NT2/D1 (cell line): ENCODE data around the gene TTLL5.

ENCODE experiments used
- DNase-seq: peaks from one replicate; pipeline ENCODE4 v3.0.0-alpha.2; 2011; ENCODE audit warnings: low read depth, low spot score
- H3K27me3 ChIP-seq: 2 replicates; pipeline ENCODE4 v1.6.0; 2011; ENCODE audit warnings: mild to moderate bottlenecking; ENCODE audit not compliant: insufficient read length, insufficient read depth
- H3K36me3 ChIP-seq: 2 replicates; pipeline ENCODE4 v1.6.1; 2011; ENCODE audit warnings: mild to moderate bottlenecking, low read length, mixed read lengths; ENCODE audit not compliant: insufficient read depth, insufficient read length
- H3K4me1 ChIP-seq: 2 replicates; pipeline ENCODE4 v1.5.1; 2011; ENCODE audit not compliant: insufficient read depth, insufficient read length
- H3K4me3 ChIP-seq: 2 replicates; pipeline ENCODE4 v1.5.1; 2011; ENCODE audit warnings: low read depth; ENCODE audit not compliant: insufficient read length
- H3K9ac ChIP-seq: 2 replicates; pipeline ENCODE4 v1.6.0; 2011; ENCODE audit warnings: low read depth; ENCODE audit not compliant: insufficient read length
- H3K9me3 ChIP-seq: 2 replicates; pipeline ENCODE4 v1.5.1; 2011; ENCODE audit warnings: mild to moderate bottlenecking, low read length; ENCODE audit not compliant: insufficient read depth
- SUZ12 ChIP-seq: IDR thresholded peaks from 2 replicates; pipeline ENCODE4 v1.6.1; 2011; ENCODE audit not compliant: insufficient read length, insufficient read depth; ENCODE audit errors: extremely low read depth
- YY1 ChIP-seq: IDR thresholded peaks from 2 replicates; pipeline ENCODE4 v1.6.1; 2011; ENCODE audit not compliant: insufficient read length, insufficient read depth
- ZNF274 ChIP-seq: IDR thresholded peaks from 2 replicates; pipeline ENCODE4 v1.6.1; 2011; ENCODE audit warnings: mild to moderate bottlenecking, low read depth, low read length

Gene TTLL5

GRCh38 chr14:75803765-75804164, 142.7 kb downstream of the TTLL5 start:
- H3K9me3 ChIP-seq, result peaks cover 8% of the 10 kb centered on the region; the same call in 1 of the 2 replicates
- H3K36me3 ChIP-seq, result peaks cover 4% of the 10 kb centered on the region
- no peaks in the 10 kb centered on the region for H3K4me1 ChIP-seq
- no peak for DNase-seq
- H3K9ac ChIP-seq, result no peak overlapping the region
- no peaks in the 10 kb centered on the region for H3K27me3 ChIP-seq
- TF ChIP-seq YY1, result no peak
- no peak for TF ChIP-seq ZNF274
- TF ChIP-seq SUZ12, result no peak
- H3K4me3 ChIP-seq, result no peak overlapping the region

- TF ChIP-seq YY1, result no peak
- no peak for TF ChIP-seq SUZ12
- no peak for TF ChIP-seq ZNF274
Measured at GRCh38 chr14:75804570-75805275, 143.7 kb downstream of the TTLL5 start.

GRCh38 chr14:75805646-75806045, 144.6 kb downstream of the TTLL5 start:
- TF ChIP-seq SUZ12 (no peak), YY1 (no peak), ZNF274 (no peak)
- no peak overlapping the region for H3K4me3 ChIP-seq
- peaks cover 4% of the 10 kb centered on the region for H3K36me3 ChIP-seq
- no peaks in the 10 kb centered on the region for H3K27me3 ChIP-seq
- H3K9ac ChIP-seq, result no peak overlapping the region
- no peaks in the 10 kb centered on the region for H3K4me1 ChIP-seq
- H3K9me3 ChIP-seq, result peaks cover 5% of the 10 kb centered on the region; the same call in 1 of the 2 replicates
- no peak for DNase-seq

More at GRCh38 chr14:75804570-75805275, 143.7 kb downstream of the TTLL5 start:
- no peak for DNase-seq
- no peaks in the 10 kb centered on the region for H3K27me3 ChIP-seq
- no peaks in the 10 kb centered on the region for H3K4me1 ChIP-seq
- no peak overlapping the region for H3K4me3 ChIP-seq
- H3K36me3 ChIP-seq, result peaks cover 4% of the 10 kb centered on the region
- H3K9me3 ChIP-seq, result peaks cover 8% of the 10 kb centered on the region; the same call in 1 of the 2 replicates
- no peak overlapping the region for H3K9ac ChIP-seq

- no peak overlapping the region for H3K4me3 ChIP-seq
- no peaks in the 10 kb centered on the region for H3K27me3 ChIP-seq
- H3K9me3 ChIP-seq, result no peaks in the 10 kb centered on the region
- no peak for DNase-seq
- TF ChIP-seq SUZ12 (no peak), ZNF274 (no peak), YY1 (no peak)
- H3K36me3 ChIP-seq, result no peaks in the 10 kb centered on the region
- H3K9ac ChIP-seq, result no peak overlapping the region
- H3K4me1 ChIP-seq, result no peaks in the 10 kb centered on the region
Measured at GRCh38 chr14:75806352-75806832, 145.3 kb downstream of the TTLL5 start.

- H3K27me3 ChIP-seq, result no peaks in the 10 kb centered on the region
Measured at GRCh38 chr14:75807667-75808360, 146.8 kb downstream of the TTLL5 start.

GRCh38 chr14:75811136-75811829, 150.2 kb downstream of the TTLL5 start:
- no peaks in the 10 kb centered on the region for H3K9me3 ChIP-seq
- no peaks in the 10 kb centered on the region for H3K36me3 ChIP-seq
- H3K4me3 ChIP-seq, result no peak overlapping the region
- peaks cover 2% of the 10 kb centered on the region for H3K4me1 ChIP-seq
- no peaks in the 10 kb centered on the region for H3K27me3 ChIP-seq
- no peak overlapping the region for H3K9ac ChIP-seq
- no peak for DNase-seq
- TF ChIP-seq ZNF274 (no peak), SUZ12 (no peak), YY1 (no peak)

More at GRCh38 chr14:75807667-75808360, 146.8 kb downstream of the TTLL5 start:
- no peak for TF ChIP-seq ZNF274
- TF ChIP-seq YY1, result no peak
- no peak for TF ChIP-seq SUZ12
- DNase-seq, result no peak
- H3K9ac ChIP-seq, result no peak overlapping the region
- no peak overlapping the region for H3K4me3 ChIP-seq
- no peaks in the 10 kb centered on the region for H3K9me3 ChIP-seq
- no peaks in the 10 kb centered on the region for H3K36me3 ChIP-seq
- H3K4me1 ChIP-seq, result peaks cover 2% of the 10 kb centered on the region

- peaks cover 2% of the 10 kb centered on the region for H3K4me1 ChIP-seq
- no peak overlapping the region for H3K4me3 ChIP-seq
- DNase-seq, result no peak
- no peak overlapping the region for H3K9ac ChIP-seq
- H3K27me3 ChIP-seq, result no peaks in the 10 kb centered on the region
- H3K36me3 ChIP-seq, result no peaks in the 10 kb centered on the region
- no peak for TF ChIP-seq SUZ12
- TF ChIP-seq YY1, result no peak
- no peak for TF ChIP-seq ZNF274
- H3K9me3 ChIP-seq, result no peaks in the 10 kb centered on the region
Measured at GRCh38 chr14:75811872-75812499, 150.9 kb downstream of the TTLL5 start.
